NT2/D1 (cell line): ENCODE data around the gene RRAS.

Experiments used
- SUZ12 ChIP-seq: IDR thresholded peaks from 2 replicates; pipeline ENCODE4 v1.6.1; 2011; ENCODE audit not compliant: insufficient read length, insufficient read depth; ENCODE audit errors: extremely low read depth
- YY1 ChIP-seq: IDR thresholded peaks from 2 replicates; pipeline ENCODE4 v1.6.1; 2011; ENCODE audit not compliant: insufficient read length, insufficient read depth
- ZNF274 ChIP-seq: IDR thresholded peaks from 2 replicates; pipeline ENCODE4 v1.6.1; 2011; ENCODE audit warnings: mild to moderate bottlenecking, low read depth, low read length

DNA sequence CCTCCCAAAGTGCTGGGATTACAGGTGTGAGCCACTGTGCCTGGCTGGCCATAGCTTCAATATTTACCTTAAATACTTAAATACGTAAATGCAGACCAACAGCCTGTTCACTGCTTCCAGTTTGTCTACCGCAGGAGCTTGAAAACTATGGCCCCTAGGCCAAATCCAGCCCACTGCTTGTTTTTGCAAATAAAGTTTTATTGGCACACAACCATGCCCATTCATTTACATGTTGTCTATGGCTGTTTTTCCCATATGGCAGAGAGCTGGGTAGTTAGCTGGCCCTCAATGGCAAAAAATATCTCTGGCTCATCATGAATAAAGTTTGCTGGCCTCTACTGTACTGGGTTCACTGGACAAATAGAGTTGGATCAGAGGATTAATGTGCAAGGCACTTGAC lies 37.1 kb downstream of the RRAS start:
- TF ChIP-seq SUZ12 = no peak
- no peak for TF ChIP-seq ZNF274
- TF ChIP-seq YY1 = no peak
